Activated CD4-positive, alpha-beta T cell treated with anti-CD3 and anti-CD28 coated beads for 1 hour (primary cell): ENCODE results near the gene PSMD5.

Source experiments
- DNase-seq: peaks from one replicate; pipeline ENCODE4 v3.0.0-alpha.2; 2020

PSMD5 gene

DNA sequence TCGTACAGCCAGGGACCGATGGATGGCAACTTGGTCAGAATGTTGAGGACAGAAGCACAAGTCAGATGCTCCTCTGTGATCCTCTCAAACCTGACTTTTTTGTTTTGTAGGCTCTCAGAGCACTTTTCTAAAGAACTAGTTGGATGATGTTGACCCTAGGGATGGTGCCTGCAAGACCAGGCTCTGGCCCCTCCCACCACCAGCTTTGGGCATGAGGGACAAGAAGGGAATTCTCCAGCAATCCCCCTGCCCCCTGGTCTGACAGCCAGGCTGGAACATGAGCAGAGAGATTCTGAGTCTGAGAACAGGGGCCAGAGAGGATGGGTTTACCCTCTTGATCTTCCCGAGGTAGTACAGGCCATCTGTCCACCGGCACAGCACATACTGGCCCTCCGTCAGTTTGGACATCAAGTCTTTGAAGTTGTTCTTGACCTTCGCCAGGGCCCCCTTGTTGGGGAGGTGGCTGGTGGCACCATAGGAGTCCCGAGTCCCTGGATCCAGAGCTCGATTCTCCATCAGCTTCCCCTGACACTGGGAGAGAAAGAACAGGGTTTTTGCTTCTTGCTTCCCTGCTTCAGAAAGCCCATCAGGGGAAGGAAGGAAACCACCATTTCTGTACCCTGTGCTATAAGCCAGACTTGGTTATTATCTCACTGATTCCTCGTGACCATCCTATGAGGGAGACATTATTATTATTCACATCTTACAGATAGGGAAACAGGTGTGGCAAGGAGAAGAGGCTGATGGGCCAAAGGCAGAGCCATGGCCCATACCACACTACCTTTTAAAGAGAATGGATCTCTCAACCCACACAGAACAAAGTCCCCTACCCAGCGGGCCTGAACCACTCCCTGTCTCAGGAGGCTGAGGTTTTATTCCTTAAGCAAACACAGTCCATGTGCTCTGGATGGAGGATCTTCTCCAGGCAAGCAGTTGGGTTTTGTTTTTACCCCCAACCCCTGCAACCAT, 31.8 kb upstream of the PSMD5 start:
- DNase-seq: no peak

DNA sequence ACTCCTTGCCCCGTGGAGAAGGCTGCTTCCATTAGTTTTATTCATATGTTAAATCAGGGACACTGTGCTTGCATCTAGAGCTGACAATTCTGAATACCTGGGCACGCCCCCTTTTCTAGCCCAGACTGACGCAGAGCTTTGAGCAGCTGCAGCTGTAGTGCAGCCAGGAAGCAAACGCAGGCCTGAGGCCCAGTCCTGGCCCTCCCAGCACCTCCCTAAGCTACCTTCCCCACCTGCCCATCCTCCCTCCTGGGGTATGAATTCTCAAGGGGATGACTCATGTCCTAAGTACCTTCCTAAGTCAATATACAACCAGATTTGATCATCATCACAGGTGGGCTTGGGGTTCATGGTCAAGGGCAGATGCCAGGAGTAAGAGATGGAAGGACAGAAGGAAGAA, 30.8 kb upstream of the PSMD5 start:
- DNase-seq: no peak

DNA sequence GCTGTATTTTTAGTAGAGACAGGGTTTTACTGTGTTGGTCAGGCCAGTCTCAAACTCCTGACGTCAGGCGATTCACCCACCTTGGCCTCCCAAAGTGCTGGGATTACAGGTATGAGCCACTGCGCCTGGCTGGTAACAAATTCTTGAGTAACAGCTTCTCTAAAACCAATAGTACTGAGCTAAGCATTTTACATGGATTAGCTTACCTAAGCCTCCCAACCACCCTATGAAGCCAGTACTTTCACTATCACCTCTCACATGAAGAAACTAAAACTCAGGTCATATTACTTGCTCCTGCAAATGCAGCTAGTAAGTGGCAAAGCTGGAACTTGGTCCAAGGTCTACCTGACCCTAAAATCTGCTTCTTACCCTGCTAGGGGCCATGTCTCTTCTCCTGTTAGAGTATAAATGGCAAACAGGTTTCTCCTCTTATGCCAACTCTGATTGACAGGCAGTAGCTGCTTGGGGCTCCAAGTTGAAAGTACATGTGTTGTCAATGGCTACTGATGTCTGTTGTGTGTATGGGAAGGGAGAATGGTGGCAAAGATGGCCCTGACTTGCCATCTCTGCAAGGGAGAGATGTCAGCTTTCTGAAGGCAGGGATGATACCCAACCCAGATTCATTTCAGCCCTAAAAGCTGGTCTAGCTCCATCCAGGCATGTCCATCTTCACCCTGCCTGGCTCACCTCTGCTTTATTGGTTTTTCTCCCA, 30.2 kb upstream of the PSMD5 start:
- DNase-seq: no peak

DNA sequence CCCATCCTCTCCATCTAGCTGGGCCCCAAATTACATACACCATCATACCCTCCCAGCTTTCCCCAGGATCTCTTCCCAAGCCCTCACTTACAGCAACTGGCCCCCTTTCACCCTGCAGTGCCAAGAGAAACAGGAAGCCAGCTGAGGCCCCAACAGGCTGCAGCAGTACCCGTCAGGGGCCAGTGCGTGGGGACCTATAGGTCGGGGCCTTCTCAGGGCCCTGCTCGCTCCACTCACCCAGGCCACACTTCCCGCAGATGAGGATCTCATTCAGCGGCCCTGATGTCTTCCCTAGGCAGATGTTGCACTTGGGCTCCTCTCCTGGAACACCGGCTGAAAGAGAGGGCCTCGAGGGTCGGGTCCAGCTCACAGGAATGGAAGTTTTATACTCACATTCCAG, 27.5 kb upstream of the PSMD5 start:
- no peak for DNase-seq

DNA sequence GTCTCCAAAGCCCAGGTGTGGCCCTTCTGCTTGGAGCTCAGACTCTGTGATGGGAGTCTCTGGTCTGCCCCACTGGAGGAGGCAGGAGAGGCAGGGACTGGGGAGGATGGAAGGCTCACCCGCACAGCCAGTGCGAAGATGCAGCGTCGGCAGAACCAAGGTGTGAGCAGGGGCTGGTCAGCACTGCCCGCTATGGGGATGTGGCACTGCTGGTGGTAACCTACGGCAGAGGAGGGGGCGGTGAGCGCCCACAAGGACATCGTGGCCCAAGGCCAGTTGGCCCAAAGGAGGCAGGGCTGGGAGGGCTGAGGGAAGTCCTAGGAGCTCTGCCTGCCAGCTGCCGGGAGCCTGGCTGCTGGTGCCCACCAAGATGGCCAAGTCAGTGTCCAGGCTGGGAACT, 27.0 kb upstream of the PSMD5 start:
- DNase-seq: no peak

DNA sequence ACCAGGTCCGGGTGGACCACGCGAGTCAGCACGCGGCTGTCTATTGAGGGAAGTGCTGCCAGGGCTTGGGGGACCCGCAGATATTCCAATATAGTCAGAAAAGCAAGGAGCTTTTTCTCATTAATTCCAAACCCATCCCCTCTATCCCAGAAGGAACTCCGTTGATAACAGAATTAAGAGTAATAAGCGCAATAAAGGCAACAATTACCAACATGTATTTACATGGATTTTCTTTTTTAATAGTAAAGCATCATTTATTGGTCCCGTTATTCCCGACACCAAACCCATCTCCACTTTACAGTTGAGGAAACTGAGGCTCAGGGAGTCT, 26.6 kb upstream of the PSMD5 start:
- DNase-seq: no peak

DNA sequence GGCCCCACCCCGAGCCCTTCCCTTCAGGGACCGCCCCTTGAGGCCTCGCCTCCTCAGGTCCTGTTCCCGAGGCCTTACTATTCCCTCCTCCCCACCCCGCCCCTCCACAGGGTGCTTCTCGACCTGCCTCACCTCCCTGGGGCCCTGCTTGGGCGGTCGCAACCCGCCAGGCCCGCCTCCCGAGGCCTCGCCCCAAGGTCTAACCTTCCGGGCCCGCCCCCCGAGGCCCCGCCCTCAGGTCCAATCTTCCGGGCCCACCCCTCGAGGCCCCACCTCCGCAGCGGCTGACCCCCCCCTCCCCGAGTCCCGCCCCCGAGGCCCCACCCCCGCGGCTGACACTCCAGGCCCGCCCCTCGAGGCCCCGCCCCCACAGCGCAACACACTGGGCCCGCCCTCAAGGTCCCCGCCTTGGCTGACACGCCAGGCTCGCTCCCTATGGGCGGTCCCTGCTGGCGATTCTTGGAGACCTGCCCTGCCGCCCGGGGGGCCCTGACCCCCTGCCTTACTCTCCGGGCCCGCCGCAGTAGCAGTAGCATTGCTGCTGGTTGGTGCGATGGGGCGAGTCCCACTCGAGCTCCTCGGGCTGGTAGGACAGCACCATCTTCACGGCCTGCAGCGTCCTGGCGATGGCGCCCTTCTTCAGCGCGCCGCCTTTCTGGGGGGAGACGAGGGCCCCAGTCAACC, 26.1 kb upstream of the PSMD5 start:
- peak; percentile 94 for DNase-seq

DNA sequence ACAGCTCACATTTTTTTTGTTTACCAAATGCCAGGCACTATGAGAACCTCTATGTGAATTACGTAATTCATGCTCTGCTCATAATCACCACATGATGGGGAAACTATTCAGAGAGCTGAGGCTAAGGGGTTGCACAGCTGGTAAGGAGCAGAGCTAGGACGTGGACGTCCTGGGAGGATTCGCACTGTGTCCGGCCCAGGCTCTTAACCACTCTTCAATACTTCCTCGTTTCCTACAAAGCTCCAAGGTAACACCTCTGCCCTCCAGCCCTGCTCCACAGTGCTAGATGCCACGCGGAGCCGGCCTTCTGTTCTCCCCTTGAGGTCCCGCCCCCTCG, 25.6 kb upstream of the PSMD5 start:
- no peak for DNase-seq

DNA sequence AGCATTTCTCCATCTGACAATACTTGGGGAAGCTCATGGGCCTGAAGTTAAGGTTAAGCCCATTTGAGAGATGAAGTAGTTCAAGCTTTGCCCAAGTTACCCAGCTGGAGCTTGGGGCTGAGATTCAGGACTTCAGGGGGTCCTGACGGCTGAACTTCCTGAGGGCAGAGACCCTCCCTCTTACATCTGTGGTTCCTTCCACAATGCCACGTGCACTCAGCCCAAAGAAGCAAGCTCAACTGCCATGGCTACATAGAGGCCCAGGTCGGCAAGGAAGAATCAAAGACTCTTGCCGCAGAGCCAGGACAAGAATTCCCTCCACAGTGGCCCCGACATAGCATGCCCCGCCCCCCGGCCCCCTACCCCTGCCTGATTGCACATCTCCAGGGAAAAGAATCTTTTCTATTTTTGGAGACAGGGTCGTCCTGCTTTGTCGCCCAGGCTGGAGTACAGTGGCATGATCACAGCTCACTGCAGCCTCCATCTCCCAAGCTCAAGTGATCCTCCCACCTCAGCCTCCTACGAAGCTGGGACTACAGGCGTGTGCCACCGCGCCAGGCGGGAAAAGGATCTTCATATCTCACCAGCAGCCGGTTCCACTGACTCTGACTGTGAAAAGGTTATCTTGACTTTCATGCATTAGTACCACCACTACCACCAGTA, 25.1 kb upstream of the PSMD5 start:
- no peak for DNase-seq

DNA sequence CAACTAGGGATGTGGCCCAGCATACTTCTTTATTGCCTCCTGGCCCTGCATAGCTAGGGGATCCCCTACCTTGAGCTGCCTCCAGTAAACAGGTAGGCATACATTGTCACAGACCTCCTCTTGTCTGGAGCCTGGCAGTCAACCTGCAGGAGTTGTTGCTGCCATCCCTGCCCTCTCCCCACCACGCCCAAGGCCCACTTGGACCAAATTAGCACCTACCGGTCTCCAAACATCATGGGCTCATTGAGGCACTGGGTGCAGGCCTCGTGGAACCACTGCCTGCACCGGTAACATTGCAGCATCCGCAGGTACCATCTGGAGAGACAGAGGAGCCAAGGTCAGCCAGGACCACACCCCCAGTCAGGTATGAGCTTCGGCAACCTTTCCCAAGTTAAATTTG, 23.9 kb upstream of the PSMD5 start:
- no peak for DNase-seq

DNA sequence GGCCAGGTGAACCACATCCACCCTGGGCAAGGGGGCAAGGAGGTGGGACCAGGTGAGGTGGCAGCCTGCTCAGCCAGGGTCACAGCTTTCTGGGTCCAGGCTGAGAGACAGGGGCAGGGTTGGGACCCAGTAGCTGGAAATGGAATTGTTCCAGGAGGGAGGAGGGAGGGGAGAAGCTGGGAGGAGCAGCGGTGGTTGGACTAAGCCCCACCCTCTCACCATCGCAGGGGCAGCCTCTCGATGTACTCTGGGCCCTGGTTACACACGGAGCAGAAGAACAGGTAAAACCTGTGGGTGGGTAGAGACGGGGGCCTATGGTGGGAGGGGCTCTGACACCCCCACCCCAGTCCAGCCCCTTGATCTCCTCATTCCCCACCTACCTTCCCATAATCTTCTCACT, 23.1 kb upstream of the PSMD5 start:
- DNase-seq: no peak

DNA sequence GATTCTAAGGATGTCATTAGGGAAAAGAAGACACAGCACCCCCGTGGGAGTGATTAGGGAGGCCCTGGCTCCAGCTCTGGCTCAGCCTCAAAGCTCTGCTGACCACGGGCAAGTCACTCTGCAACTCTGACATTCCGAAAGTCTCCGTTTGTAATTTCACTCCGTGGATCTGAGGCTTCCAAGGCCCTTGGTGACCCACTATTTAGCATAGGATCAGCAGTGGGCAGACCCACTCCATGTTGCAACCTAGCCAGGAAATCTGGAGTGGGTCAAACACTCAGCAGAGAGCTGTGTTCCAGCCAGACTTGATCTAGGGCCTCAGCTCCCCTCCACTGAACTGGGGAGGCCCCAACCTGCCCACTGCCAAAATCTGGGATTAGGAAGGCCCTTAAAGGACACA, 22.5 kb upstream of the PSMD5 start:
- no peak for DNase-seq

DNA sequence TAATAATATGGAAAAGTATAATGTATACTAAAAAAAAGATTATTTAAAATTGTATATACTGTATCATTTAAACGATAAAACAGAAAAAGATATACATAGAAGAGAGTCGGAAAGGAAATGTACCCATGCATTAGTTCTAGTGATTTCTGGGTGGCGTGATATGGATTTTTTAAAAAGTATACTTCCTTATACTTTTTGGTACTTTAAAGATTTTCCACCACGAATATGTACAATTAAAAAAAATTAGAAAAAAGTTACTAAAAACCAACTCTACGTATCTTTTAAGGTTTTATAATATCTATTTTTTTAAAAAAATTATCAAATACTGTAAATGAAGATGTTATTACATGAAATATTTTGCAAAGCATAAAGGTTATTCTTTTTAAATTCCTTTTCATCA, 22.0 kb upstream of the PSMD5 start:
- DNase-seq: no peak

DNA sequence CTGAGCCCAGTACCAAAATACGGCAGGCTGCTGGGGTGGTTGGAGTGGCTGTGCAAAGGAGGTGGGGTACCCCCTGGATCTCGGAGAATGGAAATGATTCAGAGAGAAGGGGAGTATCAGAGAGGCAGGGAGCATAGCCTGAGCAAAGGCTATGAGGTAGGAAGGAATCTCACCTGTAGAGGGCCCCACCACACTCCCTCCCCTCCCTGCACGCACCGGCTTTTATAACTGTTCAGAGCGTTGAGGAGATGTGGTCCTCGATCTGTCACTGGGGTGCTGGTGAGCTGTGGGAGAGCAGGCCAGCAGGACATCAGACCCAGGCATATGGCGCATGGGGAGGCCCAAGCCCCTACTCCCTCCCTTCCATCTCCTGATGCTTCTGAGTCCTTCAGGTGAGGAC, 21.1 kb upstream of the PSMD5 start:
- no peak for DNase-seq

DNA sequence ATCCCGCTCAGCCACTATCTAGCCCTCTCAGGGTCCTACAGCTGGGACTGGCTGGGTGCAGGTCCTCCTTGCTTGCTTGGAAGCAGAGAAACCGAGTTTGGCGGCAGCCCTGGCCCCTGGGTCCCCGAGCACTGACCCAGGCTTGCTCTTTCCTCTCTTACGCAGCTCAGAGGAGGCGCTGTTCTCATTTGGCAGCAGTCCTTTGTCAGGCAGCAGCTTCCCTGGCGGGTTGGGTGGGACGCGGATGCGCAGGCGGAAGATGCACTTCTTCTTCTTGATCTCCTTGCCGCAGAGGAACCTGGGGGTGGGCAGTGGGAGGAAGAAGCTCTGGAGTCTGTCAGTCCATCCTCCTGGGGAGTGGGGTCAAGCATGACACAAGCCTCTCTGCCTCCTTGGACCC, 19.7 kb upstream of the PSMD5 start:
- no peak for DNase-seq

DNA sequence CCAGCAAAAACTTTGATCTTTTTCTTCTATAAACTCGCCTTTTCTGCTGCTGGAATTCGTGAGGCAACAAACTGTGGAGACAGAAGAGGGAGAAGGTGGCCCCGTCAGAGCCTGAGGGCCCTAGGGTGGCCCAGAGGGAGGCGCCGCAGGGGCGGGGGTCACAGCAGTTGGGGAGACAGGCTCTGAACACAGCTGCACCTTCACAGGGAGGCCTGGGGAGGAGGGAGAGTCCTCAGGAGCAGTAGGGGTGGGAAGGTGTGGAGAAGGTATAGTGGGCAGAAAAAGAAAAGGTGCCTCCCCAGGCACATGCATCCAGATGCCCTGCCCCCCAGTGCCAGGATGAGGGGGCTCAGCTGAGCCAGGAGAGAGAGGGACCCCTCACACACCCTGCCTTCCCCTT, 19.2 kb upstream of the PSMD5 start:
- DNase-seq: no peak

DNA sequence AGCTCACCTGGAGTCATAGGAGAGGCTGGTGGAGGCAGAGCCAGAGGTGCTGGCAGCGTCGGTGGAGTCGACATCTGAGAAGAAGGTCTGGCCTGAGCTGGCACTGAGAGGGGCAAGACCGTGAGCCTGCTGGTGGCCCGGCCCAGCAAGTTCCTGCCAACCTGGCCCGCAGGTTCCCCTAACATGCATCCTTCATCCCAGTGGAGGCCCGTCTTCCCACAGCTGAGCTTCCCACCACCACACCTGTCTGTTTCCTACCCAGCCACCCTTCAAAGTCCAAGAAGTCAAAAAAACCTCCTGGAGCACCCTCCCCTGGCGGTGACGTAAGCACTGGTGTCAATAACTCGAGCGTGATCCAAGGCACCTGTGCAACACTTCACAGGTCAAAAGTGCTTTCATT, 17.4 kb upstream of the PSMD5 start:
- no peak for DNase-seq

DNA sequence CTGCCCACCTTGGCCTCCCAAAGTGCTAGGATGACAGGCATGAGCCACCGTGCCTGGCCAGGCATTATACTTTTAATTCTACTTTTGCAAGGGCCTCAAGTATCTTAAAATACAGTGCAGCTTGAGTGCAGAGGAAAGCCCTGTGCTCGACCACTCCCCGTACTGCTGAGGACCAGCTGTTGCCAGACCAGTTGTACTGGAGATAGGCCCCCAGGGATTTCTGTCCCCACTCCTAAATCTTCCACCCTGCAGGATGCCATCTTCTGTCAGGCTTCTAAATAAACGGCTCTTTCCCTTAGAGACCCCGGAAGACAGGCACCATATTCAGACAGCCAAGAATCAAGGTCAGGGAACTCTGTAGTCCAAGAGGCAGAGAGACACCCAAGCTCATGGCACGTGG, 16.6 kb upstream of the PSMD5 start:
- no peak for DNase-seq

DNA sequence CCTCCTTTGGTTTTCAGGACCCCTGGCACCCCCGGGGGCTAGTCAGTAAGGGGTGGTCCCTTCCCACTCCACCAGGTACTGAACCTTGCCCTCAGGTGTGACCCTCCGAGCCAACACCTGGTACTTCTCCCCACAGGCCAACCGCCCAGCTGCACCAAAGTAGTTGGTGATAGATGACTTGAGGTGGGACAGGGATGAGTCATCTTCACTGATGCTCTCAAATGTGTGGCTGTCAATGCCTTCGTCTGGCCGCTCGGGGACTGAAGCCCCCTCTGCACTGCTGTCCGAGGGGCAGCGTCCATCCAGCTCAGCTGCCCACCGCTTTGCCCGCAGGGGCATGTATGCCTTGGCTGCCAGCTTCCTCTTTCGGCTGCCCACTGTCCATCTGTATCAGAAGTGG, 15.2 kb upstream of the PSMD5 start:
- DNase-seq: no peak

DNA sequence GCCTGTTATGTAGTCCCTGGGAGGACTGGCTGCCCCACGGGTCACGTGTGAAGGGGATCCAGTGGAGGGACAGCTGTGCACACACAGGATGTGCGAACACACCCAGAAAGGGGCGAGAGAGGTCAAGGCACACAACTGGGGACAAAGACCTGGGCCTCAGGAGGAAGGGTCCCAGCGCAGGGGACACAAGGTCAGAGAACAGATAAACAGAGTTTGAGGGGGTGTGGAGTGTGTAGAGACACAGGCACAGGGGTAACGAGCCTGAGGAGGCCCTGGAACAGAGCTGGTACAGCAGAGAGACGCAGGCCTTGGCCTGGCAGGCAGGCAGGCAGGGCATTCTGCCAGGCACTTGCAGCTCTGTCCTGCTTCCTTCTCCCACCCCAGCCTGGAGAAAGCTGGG, 14.8 kb upstream of the PSMD5 start:
- DNase-seq: no peak

DNA sequence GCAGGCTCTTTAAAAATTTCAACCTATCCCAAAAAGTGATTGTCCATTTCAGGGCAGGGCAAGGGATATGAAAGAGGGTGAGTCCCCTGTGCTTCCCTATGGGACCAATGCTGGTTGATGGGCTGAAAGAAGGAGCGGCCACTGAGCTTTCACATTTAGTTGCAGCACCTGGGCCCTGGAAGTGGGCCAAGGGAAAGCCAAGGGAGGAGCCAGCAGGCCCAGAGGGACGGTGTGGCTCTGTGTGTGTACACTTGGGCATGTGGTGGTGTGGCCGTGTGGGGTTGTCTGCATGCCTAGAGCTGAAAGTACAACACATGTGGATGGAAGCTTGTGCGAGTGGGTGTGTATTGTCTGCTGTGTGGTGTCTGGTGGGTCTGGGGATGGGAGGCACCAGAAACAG, 14.0 kb upstream of the PSMD5 start:
- DNase-seq: no peak

DNA sequence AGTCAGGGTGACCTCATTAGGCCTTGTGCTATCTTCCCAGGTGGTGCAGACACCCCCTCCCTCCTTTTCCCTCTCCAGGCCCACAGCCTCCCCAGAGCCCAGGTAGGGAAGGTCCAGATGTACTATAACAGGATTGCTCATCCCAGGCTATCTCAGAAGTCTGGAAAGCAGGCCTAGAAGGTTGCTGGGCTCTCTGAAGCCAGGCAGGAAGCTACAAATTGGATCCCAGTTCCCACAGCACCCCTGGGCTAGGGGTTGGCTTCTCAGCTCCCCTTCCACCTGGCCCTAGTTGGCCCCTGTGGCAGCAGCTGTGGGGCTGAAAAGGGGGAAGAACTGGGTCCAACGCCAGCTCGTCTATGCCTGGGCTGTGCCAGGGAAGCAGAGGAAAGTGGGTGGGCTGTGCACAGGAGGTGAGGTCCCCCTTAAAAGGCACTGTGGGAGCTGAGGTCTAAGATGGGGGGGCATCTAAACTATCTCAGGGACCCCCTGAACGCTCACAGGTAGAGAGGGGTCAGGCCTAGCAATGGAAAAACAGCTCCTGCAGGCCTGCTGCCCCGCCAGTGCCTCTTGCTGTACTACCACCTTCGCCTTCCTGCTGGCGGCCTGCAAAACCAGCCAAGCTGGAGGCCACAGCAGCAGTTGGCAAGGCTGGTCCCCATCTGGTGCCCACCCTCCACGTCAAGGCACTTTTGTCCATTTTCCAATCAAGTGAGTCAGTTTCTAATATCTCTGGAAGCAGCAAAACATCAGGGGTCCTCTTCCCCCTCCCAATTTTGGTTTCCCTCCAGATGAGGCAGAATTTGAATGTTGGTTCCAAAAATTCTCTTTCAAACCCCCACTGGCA, 13.3 kb upstream of the PSMD5 start:
- no peak for DNase-seq
